Common myeloid progenitor, CD34-positive (primary cell): ENCODE results near the gene ERMARD.

ENCODE experiments used
- CTCF ChIA-PET: fragments of 350-600 bp; sonication (Branson Sonifier 250); formaldehyde crosslinking; loops from one replicate; lab custom pipeline; 2021; ENCODE audit warnings: antibody characterized with exemption; lab: Charles Lee
- POLR2A ChIA-PET: fragments of 350-600 bp; sonication (Branson Sonifier 250); formaldehyde crosslinking; loops from one replicate; lab custom pipeline; 2021; ENCODE audit warnings: antibody characterized with exemption; lab: Charles Lee
- DNase-seq, 3 donors: peaks; one replicate each; pipeline versions ENCODE4 v3.0.0 to v3.0.0-alpha.2; 2013
- H3K27ac ChIP-seq, 2 experiments: 1 replicate in 1 of 2; 2 replicates in 1 of 2; pipeline ENCODE4 v1.7.0; 2013; ENCODE audit warnings: inconsistent platforms in 2 of 2, low read length in 2 of 2, mild to moderate bottlenecking in 2 of 2, low read depth in 1 of 2, moderate library complexity in 1 of 2; ENCODE audit not compliant: severe bottlenecking in 2 of 2, insufficient read depth in 1 of 2, poor library complexity in 1 of 2
- H3K27me3 ChIP-seq, 5 experiments: replicated peaks in 2 of 5; 1 replicate in 3 of 5; 2 replicates in 2 of 5; pipeline versions ENCODE4 v1.6.1 to v1.7.0; 2013; ENCODE audit warnings: low read length in 4 of 5, mild to moderate bottlenecking in 2 of 5, moderate library complexity in 2 of 5, inconsistent platforms in 1 of 5; ENCODE audit not compliant: insufficient read depth in 5 of 5, control insufficient read depth in 4 of 5
- H3K36me3 ChIP-seq, 4 experiments: 1 replicate in 2 of 4; 2 replicates in 2 of 4; pipeline versions ENCODE4 v1.6.1 to v1.7.0; 2013; ENCODE audit warnings: low read length in 3 of 4, control low read depth in 1 of 4, mild to moderate bottlenecking in 1 of 4; ENCODE audit not compliant: control insufficient read depth in 4 of 4, insufficient read depth in 4 of 4
- H3K4me1 ChIP-seq, 4 experiments: 1 replicate in 3 of 4; 2 replicates in 1 of 4; pipeline versions ENCODE4 v1.6.1 to v1.7.1; 2013; ENCODE audit warnings: low read length in 3 of 4, mild to moderate bottlenecking in 3 of 4, control low read depth in 1 of 4, inconsistent platforms in 1 of 4, moderate library complexity in 1 of 4; ENCODE audit not compliant: control insufficient read depth in 4 of 4, insufficient read depth in 4 of 4; ENCODE audit errors: control extremely low read depth in 1 of 4
- H3K4me3 ChIP-seq, 7 experiments: 1 replicate in 4 of 7; 2 replicates in 3 of 7; pipeline versions ENCODE4 v1.5.1 to v1.7.0; 2013; ENCODE audit warnings: mild to moderate bottlenecking in 7 of 7, low read length in 6 of 7, moderate library complexity in 6 of 7, inconsistent platforms in 2 of 7, low read depth in 2 of 7, control low read depth in 1 of 7; ENCODE audit not compliant: insufficient read depth in 4 of 7, control insufficient read depth in 1 of 7; ENCODE audit errors: extremely low read depth in 1 of 7
- H3K9me3 ChIP-seq, 5 experiments: 1 replicate in 4 of 5; 2 replicates in 1 of 5; pipeline versions ENCODE4 v1.6.1 to v1.7.1; 2013; ENCODE audit warnings: low read length in 4 of 5, mild to moderate bottlenecking in 2 of 5, inconsistent platforms in 1 of 5, low read depth in 1 of 5, moderate library complexity in 1 of 5; ENCODE audit not compliant: control insufficient read depth in 4 of 5, insufficient read depth in 2 of 5; ENCODE audit errors: control extremely low read depth in 1 of 5
- WGBS: methylation state at CpG from one replicate; pipeline ENCODE4 v1.1.5; 2013; ENCODE audit not compliant: insufficient coverage; 5-methylcytosine and 5-hydroxymethylcytosine counted together

Gene ERMARD

DNA sequence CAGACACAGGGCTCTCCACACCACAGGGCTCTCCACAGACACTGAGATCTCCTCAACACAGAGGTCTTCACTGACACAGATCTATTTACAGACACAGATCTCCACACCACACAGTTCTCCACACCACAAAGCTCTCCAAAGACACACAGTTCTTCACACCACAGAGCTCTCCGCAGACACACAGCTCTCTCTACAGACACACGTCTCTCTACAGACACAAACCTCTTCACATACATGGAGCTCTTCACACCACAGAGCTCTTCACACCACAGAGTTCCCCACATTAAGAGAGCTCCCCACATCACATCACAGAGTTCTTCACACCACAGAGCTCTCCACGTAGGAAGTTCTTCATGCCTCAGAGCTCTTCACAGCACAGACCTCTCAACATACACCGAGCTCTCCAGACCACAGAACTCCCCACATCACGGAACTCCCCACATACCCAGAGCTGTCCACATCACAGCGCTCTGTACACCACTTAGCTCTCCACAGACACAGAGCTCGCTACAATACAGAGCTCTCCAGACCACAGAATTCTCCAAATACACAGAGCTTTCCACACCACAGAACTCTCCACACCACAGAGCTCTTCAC lies 53.9 kb downstream of the ERMARD start:
- DNase-seq, result peak in 2 of 3 donors; percentile 37 to 55
- Histone ChIP-seq H3K4me1 (peaks cover 0 to 9% (median 6%) of the 10 kb centered on the region in 4 experiments), H3K27me3 (peaks cover 0 to 30% (median 10%) of the 10 kb centered on the region in 5 experiments), H3K9me3 (no peaks in the 10 kb centered on the region), H3K27ac (no peak overlapping the region), H3K36me3 (no peaks in the 10 kb centered on the region), H3K4me3 (no peak overlapping the region)
- ChIA-PET CTCF (interaction anchor here (0.7 to 7.7 kb wide), 11 partner anchors 8 to 724 kb away, joined by 3 to 72 read pairs (median 4); no protein-coding TSS in a partner anchor), POLR2A (interaction anchor here (1.0 kb wide), 1 partner anchor 18 kb away, joined by 4 read pairs; no protein-coding TSS in a partner anchor)
- 43% methylated on average over 7 of the region's 7 CpGs for WGBS

DNA sequence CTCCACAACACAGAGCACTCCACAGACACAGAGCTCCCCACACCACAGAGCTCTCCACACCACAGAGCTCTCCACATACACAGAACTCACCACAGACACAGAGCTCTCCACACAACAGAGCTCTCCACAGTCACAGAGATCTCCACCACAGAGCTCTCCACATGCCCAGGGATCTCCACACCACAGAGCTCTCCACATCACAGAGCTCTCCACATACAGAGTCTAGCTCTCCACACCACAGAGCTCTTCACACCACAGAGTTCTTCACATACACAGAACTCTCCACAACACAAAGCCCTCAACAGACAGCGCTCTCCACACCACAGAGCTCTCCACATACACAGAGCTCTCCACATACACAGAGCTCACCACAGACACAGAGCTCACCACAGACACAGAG lies 55.3 kb downstream of the ERMARD start:
- peak in 2 of 3 donors; percentile 38 to 51 for DNase-seq

DNA sequence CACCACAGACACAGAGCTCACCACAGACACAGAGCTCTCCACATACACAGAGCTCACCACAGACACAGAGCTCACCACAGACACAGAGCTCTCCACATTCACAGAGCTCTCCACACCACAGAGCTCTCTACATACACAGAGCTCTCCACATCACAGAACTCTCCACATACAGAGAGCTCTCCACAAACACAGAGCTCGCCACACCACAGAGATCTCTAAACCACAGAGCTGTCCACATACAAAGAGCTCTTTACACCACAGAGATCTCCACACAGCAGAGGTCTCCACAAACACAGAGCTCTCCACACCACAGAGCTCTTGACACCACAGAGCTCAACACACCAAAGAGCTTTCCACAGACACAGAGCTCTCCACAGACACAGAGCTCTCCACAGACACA lies 55.8 kb downstream of the ERMARD start:
- Histone ChIP-seq H3K4me1 (peaks cover 0 to 9% (median 7%) of the 10 kb centered on the region in 4 experiments), H3K27me3 (peaks cover 0 to 30% (median 13%) of the 10 kb centered on the region in 5 experiments), H3K4me3 (no peak overlapping the region), H3K9me3 (no peaks in the 10 kb centered on the region), H3K27ac (no peak overlapping the region), H3K36me3 (no peaks in the 10 kb centered on the region)
- WGBS, result 43% methylated on average over 1 of the region's 1 CpG
- ChIA-PET POLR2A (no interaction called here), CTCF (interaction anchor here (1.1 to 7.7 kb wide), 4 partner anchors 9 to 25 kb away, joined by 3 to 72 read pairs (median 22); no protein-coding TSS in a partner anchor)
- peak in 2 of 3 donors; percentile 28 to 42 for DNase-seq

More for the DNA sequence above, 55.3 kb downstream of the ERMARD start:
- H3K27me3 ChIP-seq, result peaks cover 0 to 30% (median 13%) of the 10 kb centered on the region in 5 experiments
- no peaks in the 10 kb centered on the region for H3K36me3 ChIP-seq
- no CpG with 5 or more reads among the region's 1 CpG for WGBS
- H3K4me3 ChIP-seq, result no peak overlapping the region
- H3K9me3 ChIP-seq, result no peaks in the 10 kb centered on the region
- H3K27ac ChIP-seq, result no peak overlapping the region
- ChIA-PET POLR2A (no interaction called here), CTCF (interaction anchor here (1.1 to 7.7 kb wide), 4 partner anchors 8 to 25 kb away, joined by 3 to 72 read pairs (median 22); no protein-coding TSS in a partner anchor)
- H3K4me1 ChIP-seq, result peaks cover 0 to 9% (median 7%) of the 10 kb centered on the region in 4 experiments

DNA sequence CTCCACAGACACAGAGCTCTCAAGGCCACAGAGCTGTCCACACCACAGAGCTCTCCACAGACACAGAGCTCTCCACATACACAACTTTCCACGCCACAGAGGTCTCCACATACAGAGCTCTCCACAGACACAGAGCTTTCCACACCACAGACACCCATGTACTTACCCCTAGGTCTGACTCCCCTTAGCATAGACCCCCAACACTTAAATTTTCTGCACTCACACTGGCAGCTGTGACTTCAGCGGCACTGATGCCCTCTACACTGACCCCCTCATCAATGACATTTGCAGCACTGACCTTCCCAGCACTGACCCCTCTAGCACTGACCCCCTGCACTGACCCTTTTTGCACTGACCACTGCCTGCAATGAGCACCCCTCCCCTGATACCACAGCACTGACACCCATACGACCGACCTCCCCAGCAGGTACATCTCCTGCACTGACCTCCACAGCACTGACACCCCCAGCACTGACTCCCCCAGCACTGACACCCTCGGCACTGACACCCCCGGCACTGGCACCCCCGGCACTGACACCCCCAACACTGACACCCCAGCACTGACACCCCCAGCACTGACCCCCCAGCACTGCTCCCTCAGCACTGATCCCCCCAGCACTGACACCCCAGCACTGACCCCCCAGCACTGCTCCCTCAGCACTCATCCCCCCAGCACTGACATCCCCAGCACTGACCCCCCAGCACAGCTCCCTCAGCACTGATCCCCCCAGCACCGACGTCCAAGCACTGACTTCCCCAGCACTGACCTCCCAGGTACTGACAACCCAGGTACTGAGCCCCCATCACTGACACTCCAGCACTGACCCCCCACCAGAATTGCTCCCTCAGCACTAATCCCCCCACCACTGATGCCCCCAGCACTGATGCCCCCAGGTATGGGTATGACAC lies 56.5 kb downstream of the ERMARD start:
- H3K4me1 ChIP-seq, result peaks cover 0 to 7% (median 5%) of the 10 kb centered on the region in 4 experiments
- no peaks in the 10 kb centered on the region for H3K36me3 ChIP-seq
- no peak overlapping the region for H3K27ac ChIP-seq
- ChIA-PET POLR2A (no interaction called here), CTCF (interaction anchor here (0.5 to 7.7 kb wide), 4 partner anchors 10 to 43 kb away, joined by 3 to 72 read pairs (median 6); no protein-coding TSS in a partner anchor)
- no peak for DNase-seq
- peaks cover 0 to 30% (median 13%) of the 10 kb centered on the region in 5 experiments for H3K27me3 ChIP-seq
- WGBS, result 83% methylated on average over 1 of the region's 9 CpGs
- no peaks in the 10 kb centered on the region for H3K9me3 ChIP-seq
- H3K4me3 ChIP-seq, result no peak overlapping the region

GRCh38 chr6:169808608-169808967 lies 57.2 kb downstream of the ERMARD start:
- H3K4me1 ChIP-seq, result peaks cover 0 to 2% (median under 1%) of the 10 kb centered on the region in 4 experiments
- ChIA-PET POLR2A (no interaction called here), CTCF (no interaction called here)
- no peak overlapping the region for H3K27ac ChIP-seq
- H3K27me3 ChIP-seq, result peaks cover 0 to 28% (median 13%) of the 10 kb centered on the region in 5 experiments
- WGBS, result 75% methylated on average over 1 of the region's 3 CpGs
- DNase-seq, result no peak
- no peaks in the 10 kb centered on the region for H3K9me3 ChIP-seq
- H3K4me3 ChIP-seq, result no peak overlapping the region
- no peaks in the 10 kb centered on the region for H3K36me3 ChIP-seq

- no CpG with 5 or more reads among the region's 4 CpGs for WGBS
- CTCF ChIA-PET, result no interaction called here
- no peaks in the 10 kb centered on the region for H3K36me3 ChIP-seq
- H3K27ac ChIP-seq, result no peak overlapping the region
- H3K4me1 ChIP-seq, result peaks cover 0 to 2% (median 0%) of the 10 kb centered on the region in 4 experiments
- POLR2A ChIA-PET, result no interaction called here
- peaks cover 0 to 25% (median 13%) of the 10 kb centered on the region in 5 experiments for H3K27me3 ChIP-seq
- no peak for DNase-seq
- H3K9me3 ChIP-seq, result peaks cover 0 to 6% (median 2%) of the 10 kb centered on the region in 5 experiments
- H3K4me3 ChIP-seq, result no peak overlapping the region
These were observed 58.0 kb downstream of the ERMARD start for GRCh38 chr6:169809386-169809785.
